ENCODE data around the gene MOK. TPM values are rescaled to one million over a fixed set of nuclear protein-coding genes. Genes with fewer than 3 reads are reported as not detected.

MOK gene
- total and polyA plus RNA-seq, 2 of the 4 experiments (the other 2 are of a cell fraction) = 16.8 to 48.5 TPM

DNA sequence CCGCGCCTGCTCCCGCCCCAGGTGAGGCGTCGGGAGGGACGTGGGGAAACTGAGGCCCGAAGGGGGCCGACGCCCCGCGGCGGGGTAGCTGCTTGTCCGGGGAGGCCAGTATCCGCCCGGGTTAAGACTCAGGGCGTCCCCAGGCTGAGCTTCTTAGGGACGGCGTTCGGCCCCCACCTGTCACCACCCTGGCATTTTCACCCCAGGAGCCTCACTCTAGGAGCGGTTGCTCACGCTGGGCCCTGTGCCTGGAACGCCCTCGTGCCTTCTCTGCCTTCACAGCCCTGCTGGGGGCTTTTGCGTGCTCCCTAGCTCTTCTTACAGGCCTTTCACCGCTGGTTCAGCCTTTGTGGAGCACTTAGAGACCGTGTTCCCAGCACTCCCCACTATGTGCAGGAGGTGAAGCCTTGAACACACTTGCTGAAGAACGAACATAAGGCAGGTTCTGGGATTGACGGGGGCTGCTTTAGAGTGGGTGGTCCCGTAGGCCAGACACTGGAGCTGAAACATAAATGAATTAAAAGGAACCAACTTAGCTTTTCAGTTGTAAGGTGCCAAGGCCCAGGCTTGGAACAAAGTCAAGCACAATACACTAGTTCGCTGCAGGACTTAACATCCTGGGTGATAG lies 15.2 kb upstream of the MOK start:
- peaks cover 15% of the 10 kb centered on the region for H3K4me1 ChIP-seq (ENCODE audit: control insufficient read depth, insufficient read depth, low read length)
- peak overlapping the region; percentile 98 for H3K4ac ChIP-seq (ENCODE audit: low read depth, low read length)
- no TSS peak for BruUV-seq (replicated peaks)
- peaks cover 14 to 35% of the 10 kb centered on the region in 2 experiments for H3K79me1 ChIP-seq (ENCODE audit: low read depth in 1 of 2, low read length in 2 of 2)
- peak overlapping the region; percentile 94 for H3K9ac ChIP-seq (ENCODE audit: low read depth, low read length)
- peak overlapping the region; percentile 98 for H3K14ac ChIP-seq (replicated peaks; ENCODE audit: low read depth, low read length)
- H4K5ac ChIP-seq (ENCODE audit: low read depth, low read length) = peak overlapping the region; percentile 95
- H3K23ac ChIP-seq (ENCODE audit: low read depth, low read length) = peak overlapping the region; percentile 97
- H2AFZ ChIP-seq (replicated peaks; ENCODE audit: low read length, poor library complexity) = peak overlapping the region; percentile 96
- H3K36me3 ChIP-seq (ENCODE audit: control insufficient read depth, insufficient read depth, low read length) = no peaks in the 10 kb centered on the region
- peak overlapping the region; percentile 86 for H3K56ac ChIP-seq (ENCODE audit: extremely low read depth, insufficient read depth, low read length)
- H3K4me3 ChIP-seq (ENCODE audit: insufficient read depth, low read depth, low read length) = peak overlapping the region; percentile 78
- no peak for TF ChIP-seq RAD21 (IDR thresholded peaks at IDR 0.05; ENCODE audit: low read length)
- TF ChIP-seq, protein P1, sequence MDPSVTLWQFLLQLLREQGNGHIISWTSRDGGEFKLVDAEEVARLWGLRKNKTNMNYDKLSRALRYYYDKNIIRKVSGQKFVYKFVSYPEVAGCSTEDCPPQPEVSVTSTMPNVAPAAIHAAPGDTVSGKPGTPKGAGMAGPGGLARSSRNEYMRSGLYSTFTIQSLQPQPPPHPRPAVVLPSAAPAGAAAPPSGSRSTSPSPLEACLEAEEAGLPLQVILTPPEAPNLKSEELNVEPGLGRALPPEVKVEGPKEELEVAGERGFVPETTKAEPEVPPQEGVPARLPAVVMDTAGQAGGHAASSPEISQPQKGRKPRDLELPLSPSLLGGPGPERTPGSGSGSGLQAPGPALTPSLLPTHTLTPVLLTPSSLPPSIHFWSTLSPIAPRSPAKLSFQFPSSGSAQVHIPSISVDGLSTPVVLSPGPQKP (IDR thresholded peaks at IDR 0.05; ENCODE audit: borderline replicate concordance, low read depth, low read length) = no peak
- TF ChIP-seq, protein P2, sequence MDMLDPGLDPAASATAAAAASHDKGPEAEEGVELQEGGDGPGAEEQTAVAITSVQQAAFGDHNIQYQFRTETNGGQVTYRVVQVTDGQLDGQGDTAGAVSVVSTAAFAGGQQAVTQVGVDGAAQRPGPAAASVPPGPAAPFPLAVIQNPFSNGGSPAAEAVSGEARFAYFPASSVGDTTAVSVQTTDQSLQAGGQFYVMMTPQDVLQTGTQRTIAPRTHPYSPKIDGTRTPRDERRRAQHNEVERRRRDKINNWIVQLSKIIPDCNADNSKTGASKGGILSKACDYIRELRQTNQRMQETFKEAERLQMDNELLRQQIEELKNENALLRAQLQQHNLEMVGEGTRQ (IDR thresholded peaks at IDR 0.05; ENCODE audit: low read depth, low read length) = peak; percentile 11; the same call in 1 of the 2 replicates
- WGBS, 2 experiments (ENCODE audit: extremely low coverage in 2 of 2, insufficient read length in 1 of 2) = 6% methylated on average over 11 of the region's 30 CpGs; no CpG with 5 or more reads in 1 of the 2 experiments
- peak overlapping the region; percentile 97 to 100 for H4K8ac ChIP-seq (ENCODE audit: low read depth in 2 of 2, low read length in 2 of 2)
- H2AK9ac ChIP-seq (replicated peaks; ENCODE audit: low read depth, low read length, poor library complexity) = peak overlapping the region; percentile 96
- in situ Hi-C loops (cut with MboI; ENCODE audit: low sequenced_read_pairs) = loop anchor here (25.0 kb wide), 3 partner anchors 233 to 558 kb away; partner anchors contain the start of genes DYNC1H1, HSP90AA1 and PPP2R5C
- H2BK5ac ChIP-seq (ENCODE audit: low read depth, low read length, poor library complexity, severe bottlenecking) = peak overlapping the region; percentile 25
- DNase-seq = peak; percentile 56
- no peaks in the 10 kb centered on the region for H3K27me3 ChIP-seq (ENCODE audit: control insufficient read depth, insufficient read depth, low read length)
- CTCF ChIA-PET = no interaction called here
- H2BK15ac ChIP-seq (ENCODE audit: low read depth, low read length) = no peak overlapping the region
- H3K9me1 ChIP-seq (ENCODE audit: insufficient read depth, low read length) = peaks cover 20% of the 10 kb centered on the region
- H3K4me2 ChIP-seq (ENCODE audit: low read depth, low read length) = peak overlapping the region; percentile 95
- ATAC-seq (ENCODE audit: low read depth) = peak; percentile 21
- intact Hi-C loops (cut with micrococcal nuclease) = no loop called here
- no peaks in the 10 kb centered on the region for H3K9me3 ChIP-seq (ENCODE audit: control insufficient read depth, insufficient read depth, low read length)
- H3K27ac ChIP-seq (ENCODE audit: insufficient read depth, low read length) = peak overlapping the region; percentile 63
- no peaks in the 10 kb centered on the region for H4K20me1 ChIP-seq (ENCODE audit: insufficient read depth, low read length)
- H2BK20ac ChIP-seq (ENCODE audit: low read depth, low read length) = no peak overlapping the region
- POLR2A ChIA-PET (ENCODE audit: unreplicated experiment) = no interaction called here
- H2AK5ac ChIP-seq (ENCODE audit: low read depth, low read length) = peak overlapping the region; percentile 91
- H4K91ac ChIP-seq (ENCODE audit: insufficient read depth, low read depth, low read length) = peak overlapping the region; percentile 87
- peak overlapping the region; percentile 52; the same call in 1 of the 2 replicates for H2BK120ac ChIP-seq (ENCODE audit: low read depth, low read length)
- dilution Hi-C loops (cut with HindIII; ENCODE audit: low sequenced_read_pairs, unreplicated experiment) = no loop called here
- 0 out of 2 replicates have a peak overlapping the region, but pooled peaks have one; percentile 27 for H3K18ac ChIP-seq (ENCODE audit: low read depth, low read length)
